DOHH2 (cell line): ENCODE measurements around the gene LHFPL5.

Source experiments
- H3F3A ChIP-seq: fragments of 200-600 bp; sonication (generic), shearing (Covaris generic); 2 replicates; pipeline ENCODE4 v1.6.0; 2016; ENCODE audit warnings: antibody characterized with exemption, mild to moderate bottlenecking; ENCODE audit not compliant: control insufficient read depth, insufficient read depth
- H3K27ac ChIP-seq: fragments of 200-600 bp; sonication (generic); 2 replicates; pipeline ENCODE4 v1.5.1; 2014; ENCODE audit warnings: low read depth, mild to moderate bottlenecking, low read length, moderate library complexity
- H3K27me3 ChIP-seq: fragments of 200-600 bp; sonication (generic); 2 replicates; pipeline ENCODE4 v1.6.1; 2014; ENCODE audit warnings: mild to moderate bottlenecking, low read length, mixed read lengths; ENCODE audit not compliant: control insufficient read depth
- H3K36me3 ChIP-seq: fragments of 200-600 bp; sonication (generic); 2 replicates; pipeline ENCODE4 v1.6.1; 2014; ENCODE audit warnings: mild to moderate bottlenecking, low read length, moderate library complexity, mixed read lengths; ENCODE audit not compliant: control insufficient read depth
- H3K4me1 ChIP-seq: fragments of 200-600 bp; sonication (generic); 2 replicates; pipeline ENCODE4 v1.6.1; 2014; ENCODE audit warnings: mild to moderate bottlenecking, low read length, mixed read lengths; ENCODE audit not compliant: control insufficient read depth
- H3K4me2 ChIP-seq: fragments of 200-600 bp; sonication (generic); 2 replicates; pipeline ENCODE4 v1.6.0; 2014; ENCODE audit warnings: mild to moderate bottlenecking, low read length, moderate library complexity
- H3K4me3 ChIP-seq: fragments of 200-600 bp; sonication (generic); 2 replicates; pipeline ENCODE4 v1.5.1; 2014; ENCODE audit warnings: mild to moderate bottlenecking, low read length, mixed read lengths
- H3K79me2 ChIP-seq: fragments of 200-600 bp; sonication (generic); 2 replicates; pipeline ENCODE4 v1.6.1; 2014; ENCODE audit warnings: mild to moderate bottlenecking, low read length, mixed read lengths; ENCODE audit not compliant: control insufficient read depth
- H3K9me2 ChIP-seq: fragments of 200-600 bp; sonication (generic); replicated peaks from 2 replicates; pipeline ENCODE4 v1.6.1; 2014; ENCODE audit warnings: mild to moderate bottlenecking, low read length, mixed read lengths; ENCODE audit not compliant: control insufficient read depth
- H3K9me3 ChIP-seq: fragments of 200-600 bp; sonication (generic); 2 replicates; pipeline ENCODE4 v1.6.1; 2014; ENCODE audit warnings: antibody characterized with exemption, low read length, mixed read lengths; ENCODE audit not compliant: control insufficient read depth, insufficient read depth
- H4K20me1 ChIP-seq: fragments of 200-600 bp; sonication (generic); 2 replicates; pipeline ENCODE4 v1.6.0; 2014; ENCODE audit warnings: low read depth, mild to moderate bottlenecking, antibody characterized with exemption, low read length, moderate library complexity; ENCODE audit not compliant: control insufficient read depth, insufficient read depth
- CTCF ChIP-seq: fragments of 200-600 bp; sonication (generic); IDR thresholded peaks from one replicate; pipeline ENCODE4 v1.5.1; 2014; ENCODE audit warnings: antibody characterized with exemption, mild to moderate bottlenecking, low read depth, low read length; ENCODE audit not compliant: poor library complexity, severe bottlenecking
- EZH2phosphoT487 ChIP-seq: fragments of 200-600 bp; sonication (generic); IDR thresholded peaks from 2 replicates; pipeline ENCODE4 v1.6.1; 2017; ENCODE audit warnings: borderline replicate concordance, mild to moderate bottlenecking, antibody characterized with exemption, low read length, moderate library complexity, mixed read lengths

LHFPL5 gene

DNA sequence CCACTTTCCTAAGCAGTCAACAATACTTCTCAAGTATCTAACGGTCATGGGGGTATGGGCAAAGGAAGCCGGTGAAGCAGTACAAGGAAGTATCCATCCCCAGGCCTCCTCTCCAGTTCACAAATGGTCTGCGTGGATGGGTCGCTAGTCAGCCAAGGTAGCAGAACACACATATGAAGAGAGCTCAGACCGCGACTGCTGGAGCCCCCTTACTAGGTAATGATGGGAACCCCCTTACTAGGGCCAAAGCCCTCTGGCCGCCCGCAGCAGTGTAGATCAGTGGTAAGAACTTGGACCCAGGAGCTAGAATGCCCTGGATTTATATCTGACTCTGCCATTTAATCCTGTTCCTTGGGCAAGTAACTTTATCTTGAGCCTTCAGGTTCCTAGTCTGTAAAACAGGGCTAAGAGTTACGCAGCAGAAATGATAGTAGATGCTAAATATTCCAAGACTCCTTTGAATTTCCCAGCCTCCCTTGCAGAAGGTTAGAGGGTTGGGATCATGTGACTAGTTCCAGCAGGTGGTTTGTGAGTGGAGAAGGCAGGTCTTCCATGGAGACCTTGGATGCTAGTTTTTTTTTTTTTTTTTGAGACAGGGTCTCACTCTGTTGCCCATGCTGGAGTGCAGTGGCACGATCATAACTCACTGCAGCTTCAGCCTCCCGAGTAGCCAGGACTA is 30.9 kb upstream of the LHFPL5 start:
- H3K4me3 ChIP-seq: no peak overlapping the region
- peaks cover 9% of the 10 kb centered on the region for H3K4me1 ChIP-seq
- H3K27me3 ChIP-seq: peaks cover 19% of the 10 kb centered on the region
- H3K4me2 ChIP-seq: no peak overlapping the region
- no peak overlapping the region for H3K27ac ChIP-seq
- no peaks in the 10 kb centered on the region for H4K20me1 ChIP-seq
- TF ChIP-seq EZH2phosphoT487 (no peak), CTCF (no peak)
- no peaks in the 10 kb centered on the region for H3K9me3 ChIP-seq
- H3K9me2 ChIP-seq: no peaks in the 10 kb centered on the region
- no peaks in the 10 kb centered on the region for H3F3A ChIP-seq
- H3K36me3 ChIP-seq: no peaks in the 10 kb centered on the region
- no peaks in the 10 kb centered on the region for H3K79me2 ChIP-seq

- no peaks in the 10 kb centered on the region for H3K36me3 ChIP-seq
- no peaks in the 10 kb centered on the region for H3K9me3 ChIP-seq
- H4K20me1 ChIP-seq: no peaks in the 10 kb centered on the region
- no peak overlapping the region for H3K27ac ChIP-seq
- H3K4me3 ChIP-seq: no peak overlapping the region
- TF ChIP-seq EZH2phosphoT487 (no peak), CTCF (no peak)
- no peak overlapping the region for H3K4me2 ChIP-seq
- no peaks in the 10 kb centered on the region for H3K9me2 ChIP-seq
- H3K4me1 ChIP-seq: peaks cover 9% of the 10 kb centered on the region
- H3K79me2 ChIP-seq: no peaks in the 10 kb centered on the region
- peaks cover 19% of the 10 kb centered on the region for H3K27me3 ChIP-seq
- H3F3A ChIP-seq: no peaks in the 10 kb centered on the region
Measured at GRCh38 chr6:35775031-35775430, 30.1 kb upstream of the LHFPL5 start.

GRCh38 chr6:35776364-35777215 is 28.6 kb upstream of the LHFPL5 start, which contains the start of gene CLPSL2:
TSS of gene CLPSL2 (plus strand) at chr6:35776598. CDS start at chr6:35776619, 21 bp downstream.
- peaks cover 19% of the 10 kb centered on the region for H3K27me3 ChIP-seq
- no peaks in the 10 kb centered on the region for H3K9me2 ChIP-seq
- H3K9me3 ChIP-seq: no peaks in the 10 kb centered on the region
- no peak for TF ChIP-seq CTCF
- TF ChIP-seq EZH2phosphoT487: peak; percentile 47; the same call in 1 of the 2 replicates
- H3K4me1 ChIP-seq: 0 out of 2 replicates have a peak, but pooled peaks cover 4% of the 10 kb centered on the region
- no peak within 1 kb of the TSS for H3K27ac ChIP-seq
- peak within 1 kb of the TSS; percentile 27 for H3K4me3 ChIP-seq
- peak within 1 kb of the TSS; percentile 48 for H3K4me2 ChIP-seq
- no peaks in the 10 kb centered on the region for H3F3A ChIP-seq
- no peaks in the 10 kb centered on the region for H3K36me3 ChIP-seq
- H4K20me1 ChIP-seq: no peaks in the 10 kb centered on the region
- no peaks in the 10 kb centered on the region for H3K79me2 ChIP-seq
